Measurements from ENCODE around the gene LCE2B.

LCE2B gene

DNA sequence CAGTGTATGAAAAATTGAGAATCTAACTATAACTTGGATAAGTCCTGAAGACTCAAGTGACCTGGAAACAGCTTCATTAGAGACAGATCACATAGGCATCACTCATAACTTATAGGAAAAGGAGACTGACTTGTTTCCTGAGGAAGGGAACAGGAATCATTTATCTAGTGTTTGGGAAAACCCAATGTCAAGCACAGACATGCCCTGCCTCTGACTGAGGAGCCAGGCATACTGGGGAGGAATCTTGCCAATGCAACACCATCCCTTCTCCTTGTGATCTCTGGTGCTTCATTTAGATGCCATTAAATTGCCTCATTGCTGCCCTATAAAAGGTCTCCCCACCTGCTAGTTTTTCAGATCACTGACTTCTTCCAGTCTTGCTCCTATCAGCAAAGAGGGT, 32.3 kb downstream of the LCE2B start:
- TF ChIP-seq, protein P1, sequence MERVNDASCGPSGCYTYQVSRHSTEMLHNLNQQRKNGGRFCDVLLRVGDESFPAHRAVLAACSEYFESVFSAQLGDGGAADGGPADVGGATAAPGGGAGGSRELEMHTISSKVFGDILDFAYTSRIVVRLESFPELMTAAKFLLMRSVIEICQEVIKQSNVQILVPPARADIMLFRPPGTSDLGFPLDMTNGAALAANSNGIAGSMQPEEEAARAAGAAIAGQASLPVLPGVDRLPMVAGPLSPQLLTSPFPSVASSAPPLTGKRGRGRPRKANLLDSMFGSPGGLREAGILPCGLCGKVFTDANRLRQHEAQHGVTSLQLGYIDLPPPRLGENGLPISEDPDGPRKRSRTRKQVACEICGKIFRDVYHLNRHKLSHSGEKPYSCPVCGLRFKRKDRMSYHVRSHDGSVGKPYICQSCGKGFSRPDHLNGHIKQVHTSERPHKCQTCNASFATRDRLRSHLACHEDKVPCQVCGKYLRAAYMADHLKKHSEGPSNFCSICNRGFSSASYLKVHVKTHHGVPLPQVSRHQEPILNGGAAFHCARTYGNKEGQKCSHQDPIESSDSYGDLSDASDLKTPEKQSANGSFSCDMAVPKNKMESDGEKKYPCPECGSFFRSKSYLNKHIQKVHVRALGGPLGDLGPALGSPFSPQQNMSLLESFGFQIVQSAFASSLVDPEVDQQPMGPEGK (CRISPR knock-in tag; IDR thresholded peaks at IDR 0.05; ENCODE audit: borderline replicate concordance), result no peak
- TF ChIP-seq ISL1 (CRISPR knock-in tag; IDR thresholded peaks at IDR 0.05) (no peak), BACH2 (CRISPR knock-in tag; IDR thresholded peaks at IDR 0.05; ENCODE audit: borderline replicate concordance) (no peak), ZNF565 (CRISPR knock-in tag; conservative IDR thresholded peaks at IDR 0.05; ENCODE audit: low read depth) (no peak), SNAI2 (CRISPR knock-in tag; IDR thresholded peaks at IDR 0.05) (no peak), ZFP3 (CRISPR knock-in tag; IDR thresholded peaks at IDR 0.05) (no peak), TOX (CRISPR knock-in tag; IDR thresholded peaks at IDR 0.05; ENCODE audit: borderline replicate concordance) (no peak), ZNF70 (CRISPR knock-in tag; IDR thresholded peaks at IDR 0.05) (no peak), CSDC2 (CRISPR knock-in tag; IDR thresholded peaks at IDR 0.05) (no peak), RARB (CRISPR knock-in tag; IDR thresholded peaks at IDR 0.05) (no peak), ARNTL (CRISPR knock-in tag; IDR thresholded peaks at IDR 0.05; ENCODE audit: borderline replicate concordance, low read depth) (no peak), ESRRG (CRISPR knock-in tag; IDR thresholded peaks at IDR 0.05) (no peak)
- TF ChIP-seq, protein P2, sequence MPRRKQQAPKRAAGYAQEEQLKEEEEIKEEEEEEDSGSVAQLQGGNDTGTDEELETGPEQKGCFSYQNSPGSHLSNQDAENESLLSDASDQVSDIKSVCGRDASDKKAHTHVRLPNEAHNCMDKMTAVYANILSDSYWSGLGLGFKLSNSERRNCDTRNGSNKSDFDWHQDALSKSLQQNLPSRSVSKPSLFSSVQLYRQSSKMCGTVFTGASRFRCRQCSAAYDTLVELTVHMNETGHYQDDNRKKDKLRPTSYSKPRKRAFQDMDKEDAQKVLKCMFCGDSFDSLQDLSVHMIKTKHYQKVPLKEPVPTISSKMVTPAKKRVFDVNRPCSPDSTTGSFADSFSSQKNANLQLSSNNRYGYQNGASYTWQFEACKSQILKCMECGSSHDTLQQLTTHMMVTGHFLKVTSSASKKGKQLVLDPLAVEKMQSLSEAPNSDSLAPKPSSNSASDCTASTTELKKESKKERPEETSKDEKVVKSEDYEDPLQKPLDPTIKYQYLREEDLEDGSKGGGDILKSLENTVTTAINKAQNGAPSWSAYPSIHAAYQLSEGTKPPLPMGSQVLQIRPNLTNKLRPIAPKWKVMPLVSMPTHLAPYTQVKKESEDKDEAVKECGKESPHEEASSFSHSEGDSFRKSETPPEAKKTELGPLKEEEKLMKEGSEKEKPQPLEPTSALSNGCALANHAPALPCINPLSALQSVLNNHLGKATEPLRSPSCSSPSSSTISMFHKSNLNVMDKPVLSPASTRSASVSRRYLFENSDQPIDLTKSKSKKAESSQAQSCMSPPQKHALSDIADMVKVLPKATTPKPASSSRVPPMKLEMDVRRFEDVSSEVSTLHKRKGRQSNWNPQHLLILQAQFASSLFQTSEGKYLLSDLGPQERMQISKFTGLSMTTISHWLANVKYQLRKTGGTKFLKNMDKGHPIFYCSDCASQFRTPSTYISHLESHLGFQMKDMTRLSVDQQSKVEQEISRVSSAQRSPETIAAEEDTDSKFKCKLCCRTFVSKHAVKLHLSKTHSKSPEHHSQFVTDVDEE (CRISPR knock-in tag; IDR thresholded peaks at IDR 0.05), result no peak
- TF ChIP-seq, protein P3, sequence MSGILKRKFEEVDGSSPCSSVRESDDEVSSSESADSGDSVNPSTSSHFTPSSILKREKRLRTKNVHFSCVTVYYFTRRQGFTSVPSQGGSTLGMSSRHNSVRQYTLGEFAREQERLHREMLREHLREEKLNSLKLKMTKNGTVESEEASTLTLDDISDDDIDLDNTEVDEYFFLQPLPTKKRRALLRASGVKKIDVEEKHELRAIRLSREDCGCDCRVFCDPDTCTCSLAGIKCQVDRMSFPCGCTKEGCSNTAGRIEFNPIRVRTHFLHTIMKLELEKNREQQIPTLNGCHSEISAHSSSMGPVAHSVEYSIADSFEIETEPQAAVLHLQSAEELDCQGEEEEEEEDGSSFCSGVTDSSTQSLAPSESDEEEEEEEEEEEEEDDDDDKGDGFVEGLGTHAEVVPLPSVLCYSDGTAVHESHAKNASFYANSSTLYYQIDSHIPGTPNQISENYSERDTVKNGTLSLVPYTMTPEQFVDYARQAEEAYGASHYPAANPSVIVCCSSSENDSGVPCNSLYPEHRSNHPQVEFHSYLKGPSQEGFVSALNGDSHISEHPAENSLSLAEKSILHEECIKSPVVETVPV (CRISPR knock-in tag; IDR thresholded peaks at IDR 0.05), result no peak
- TF ChIP-seq, protein P4, sequence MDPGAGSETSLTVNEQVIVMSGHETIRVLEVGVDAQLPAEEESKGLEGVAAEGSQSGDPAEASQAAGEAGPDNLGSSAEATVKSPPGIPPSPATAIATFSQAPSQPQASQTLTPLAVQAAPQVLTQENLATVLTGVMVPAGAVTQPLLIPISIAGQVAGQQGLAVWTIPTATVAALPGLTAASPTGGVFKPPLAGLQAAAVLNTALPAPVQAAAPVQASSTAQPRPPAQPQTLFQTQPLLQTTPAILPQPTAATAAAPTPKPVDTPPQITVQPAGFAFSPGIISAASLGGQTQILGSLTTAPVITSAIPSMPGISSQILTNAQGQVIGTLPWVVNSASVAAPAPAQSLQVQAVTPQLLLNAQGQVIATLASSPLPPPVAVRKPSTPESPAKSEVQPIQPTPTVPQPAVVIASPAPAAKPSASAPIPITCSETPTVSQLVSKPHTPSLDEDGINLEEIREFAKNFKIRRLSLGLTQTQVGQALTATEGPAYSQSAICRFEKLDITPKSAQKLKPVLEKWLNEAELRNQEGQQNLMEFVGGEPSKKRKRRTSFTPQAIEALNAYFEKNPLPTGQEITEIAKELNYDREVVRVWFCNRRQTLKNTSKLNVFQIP (CRISPR knock-in tag; IDR thresholded peaks at IDR 0.05; ENCODE audit: borderline replicate concordance, low read depth), result no peak
- ATAC-seq, result no peak

DNA sequence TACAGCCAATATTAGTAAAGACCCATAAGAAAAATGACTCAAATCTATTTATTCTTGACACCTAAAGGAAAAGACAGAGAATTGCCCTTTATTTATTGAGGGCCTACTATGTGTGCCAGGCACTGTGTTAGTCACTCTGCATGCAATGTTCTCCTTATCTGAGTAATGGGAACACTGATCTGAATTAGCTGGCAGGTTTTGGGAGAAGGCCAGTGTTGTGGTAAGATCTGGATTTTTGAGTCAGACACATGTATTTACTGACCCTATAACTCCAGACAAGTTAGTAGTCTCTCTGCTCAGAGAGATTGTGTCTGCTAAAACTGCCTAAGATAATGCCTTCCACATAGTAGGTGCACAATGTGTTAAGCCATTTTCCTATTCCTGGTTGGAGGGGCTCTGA, 39.3 kb downstream of the LCE2B start:
- ATAC-seq, result no peak

More for the DNA sequence above, 39.3 kb downstream of the LCE2B start:
- TF ChIP-seq, protein P2 (CRISPR knock-in tag; IDR thresholded peaks at IDR 0.05), result no peak
- TF ChIP-seq ISL1 (CRISPR knock-in tag; IDR thresholded peaks at IDR 0.05) (no peak), ZFP30 (CRISPR knock-in tag; IDR thresholded peaks at IDR 0.05) (no peak), ZNF70 (CRISPR knock-in tag; IDR thresholded peaks at IDR 0.05) (no peak), PPARA (CRISPR knock-in tag; IDR thresholded peaks at IDR 0.05; ENCODE audit: borderline replicate concordance) (no peak), ZNF8 (CRISPR knock-in tag; IDR thresholded peaks at IDR 0.05) (no peak), GLIS3 (CRISPR knock-in tag; IDR thresholded peaks at IDR 0.05) (no peak), RARB (CRISPR knock-in tag; IDR thresholded peaks at IDR 0.05) (no peak), ESRRG (CRISPR knock-in tag; IDR thresholded peaks at IDR 0.05) (no peak)
- TF ChIP-seq, protein P3 (CRISPR knock-in tag; IDR thresholded peaks at IDR 0.05), result no peak
